HepG2 (cell line): ENCODE data around the gene ZNF773. TPM values are rescaled to one million over a fixed set of nuclear protein-coding genes. Genes with fewer than 3 reads are reported as not detected.

Source experiments
- ATAC-seq: fragments of 200-7000 bp; cut with Tn5 transposase; 3 replicates; pipeline ENCODE4 v1.9.1; 2020; ENCODE audit warnings: mild to moderate bottlenecking, moderate library complexity
- BruUV-seq: library from RNA; stranded (reverse); fragments of 400-500 nt; replicated peaks from 2 replicates; lab custom pipeline; 2021; lab: Mats Ljungman, UMichigan
- CTCF ChIA-PET: fragments of 300-600 bp; formaldehyde crosslinking; extraction: SDS; loops from one replicate; lab custom pipeline; 2021; ENCODE audit warnings: low total read pairs, inconsistent platforms, low intra/inter-chr PET ratio; lab: Yijun Ruan, JAX
- POLR2A ChIA-PET: fragments of 350-600 bp; sonication (Branson Sonifier 250); formaldehyde crosslinking; loops from one replicate; lab custom pipeline; 2020; ENCODE audit warnings: antibody characterized with exemption, inconsistent platforms; lab: Yijun Ruan, JAX
- DNase-seq: peaks from one replicate; pipeline ENCODE4 v3.0.0-alpha.2; 2015; ENCODE audit warnings: low spot score
- FAIRE-seq: peaks from 3 replicates; lab custom pipeline; 2011; peaks lifted over from hg19 to GRCh38; lab: Jason Lieb, UNC
- H2AFZ ChIP-seq: one replicate; pipeline ENCODE4 v1.6.1; 2011; ENCODE audit warnings: low read length, inconsistent platforms
- H3K27ac ChIP-seq: fragments of 300-600 bp; 3 replicates; pipeline ENCODE4 v1.8.0; 2011; ENCODE audit warnings: mixed run types, mild to moderate bottlenecking, mixed read lengths, low read length, inconsistent platforms; ENCODE audit not compliant: insufficient read depth; ENCODE audit errors: extremely low read length
- H3K27me3 ChIP-seq, 2 experiments: fragments of 200-600 bp in 1 of 2; 2 replicates in 1 of 2; 3 replicates in 1 of 2; pipeline versions ENCODE4 v1.6.0 to v1.8.0; 2011; ENCODE audit warnings: low read length in 2 of 2, mild to moderate bottlenecking in 2 of 2, moderate library complexity in 2 of 2, inconsistent platforms in 1 of 2; ENCODE audit not compliant: insufficient read depth in 2 of 2, control insufficient read depth in 1 of 2
- H3K36me3 ChIP-seq, 2 experiments: fragments of 200-600 bp in 1 of 2; replicated peaks in 1 of 2; 2 replicates in 1 of 2; 3 replicates in 1 of 2; pipeline versions ENCODE4 v1.5.1 to v1.8.0; 2011; ENCODE audit warnings: low read length in 2 of 2, inconsistent platforms in 1 of 2; ENCODE audit not compliant: insufficient read depth in 2 of 2, control insufficient read depth in 1 of 2
- H3K4me1 ChIP-seq: 2 replicates; pipeline ENCODE4 v1.5.1; 2012; ENCODE audit warnings: low read length, inconsistent platforms; ENCODE audit not compliant: insufficient read depth
- H3K4me2 ChIP-seq: 2 replicates; pipeline ENCODE4 v1.6.0; 2011; ENCODE audit warnings: low read depth, low read length, inconsistent platforms
- H3K4me3 ChIP-seq, 3 experiments: fragments of 200-600 bp in 1 of 3; sonication (generic), shearing (Covaris generic) in 1 of 3; replicated peaks in 1 of 3; 2 replicates each; pipeline ENCODE4 v1.5.1; 2011 to 2016; ENCODE audit warnings: low read length in 3 of 3, inconsistent platforms in 2 of 3, low read depth in 2 of 3, mild to moderate bottlenecking in 2 of 3, control low read depth in 1 of 3, mixed read lengths in 1 of 3; ENCODE audit not compliant: insufficient read depth in 1 of 3
- H3K79me2 ChIP-seq: one replicate; pipeline ENCODE4 v1.6.1; 2011; ENCODE audit warnings: low read length, inconsistent platforms; ENCODE audit not compliant: insufficient read depth
- H3K9ac ChIP-seq: 2 replicates; pipeline ENCODE4 v1.6.0; 2011; ENCODE audit warnings: mild to moderate bottlenecking, low read depth, low read length, inconsistent platforms; ENCODE audit not compliant: insufficient read depth
- H3K9me3 ChIP-seq: 2 replicates; pipeline ENCODE4 v1.5.1; 2012; ENCODE audit warnings: mild to moderate bottlenecking, low read length
- H4K20me1 ChIP-seq: 2 replicates; pipeline ENCODE4 v1.6.0; 2011; ENCODE audit warnings: inconsistent platforms, mild to moderate bottlenecking, low read length, moderate library complexity; ENCODE audit not compliant: insufficient read depth
- AKAP8 ChIP-seq: sonication (generic); formaldehyde crosslinking; IDR thresholded peaks from 2 replicates; pipeline ENCODE4 v1.5.1; 2020; ENCODE audit warnings: mild to moderate bottlenecking, missing genetic modification reagents
- ASH2L ChIP-seq: fragments of 300-600, 200-600 bp; sonication (generic); IDR thresholded peaks from 2 replicates; pipeline ENCODE4 v1.7.0; 2017; ENCODE audit warnings: low read depth, mild to moderate bottlenecking, moderate library complexity, mixed read lengths, low read length; ENCODE audit not compliant: insufficient read length
- CREB1 ChIP-seq, 2 experiments: fragments of 450-650 bp in 1 of 2; IDR thresholded peaks; 2 replicates each; pipeline ENCODE4 v1.6.1; 2016 to 2017; ENCODE audit warnings: control low read depth in 1 of 2, mild to moderate bottlenecking in 1 of 2, missing compliant biosample characterization in 1 of 2, missing genetic modification characterization in 1 of 2
- ELF3 ChIP-seq: IDR thresholded peaks from 2 replicates; pipeline ENCODE4 v1.6.1; 2016; ENCODE audit warnings: missing genetic modification reagents, missing compliant biosample characterization
- MAFK ChIP-seq, 2 experiments: IDR thresholded peaks in 1 of 2; conservative IDR thresholded peaks in 1 of 2; 2 replicates each; pipeline ENCODE4 v1.6.1; 2011; ENCODE audit warnings: improper control_type of control experiment in 2 of 2, low read length in 2 of 2
- NFE2L2 ChIP-seq: fragments of 150-350 bp; IDR thresholded peaks from 2 replicates; pipeline ENCODE4 v1.6.1; 2014; ENCODE audit warnings: low read length
- ZFP41 ChIP-seq: sonication (generic); formaldehyde crosslinking; IDR thresholded peaks from 2 replicates; pipeline ENCODE4 v1.4.0; 2020; ENCODE audit warnings: mild to moderate bottlenecking, missing genetic modification reagents, borderline replicate concordance
- ZNF232 ChIP-seq: sonication (generic); formaldehyde crosslinking; IDR thresholded peaks from 2 replicates; pipeline ENCODE4 v1.4.0; 2020; ENCODE audit warnings: missing genetic modification reagents, borderline replicate concordance
- ZNF251 ChIP-seq: sonication (generic); formaldehyde crosslinking; IDR thresholded peaks from 2 replicates; pipeline ENCODE4 v1.9.0; 2021; ENCODE audit warnings: mild to moderate bottlenecking, missing genetic modification reagents
- ZNF30 ChIP-seq: sonication (generic); formaldehyde crosslinking; IDR thresholded peaks from 2 replicates; pipeline ENCODE4 v1.5.0; 2020; ENCODE audit warnings: mild to moderate bottlenecking, missing genetic modification reagents
- WGBS: methylation state at CpG from one replicate; pipeline ENCODE4 v1.1.6; 2017; ENCODE audit warnings: low lambda C conversion rate; 5-methylcytosine and 5-hydroxymethylcytosine counted together
- in situ Hi-C: cut with HindIII; loops from 2 replicates; pipeline ENCODE4 v1.10.0; 2017; ENCODE audit warnings: low pct_unique_long_range_greater_than_20kb; ENCODE audit not compliant: extremely low pct_ligation_motif_present
- intact Hi-C: fragments of 100-400 bp; cut with micrococcal nuclease; formaldehyde crosslinking; loops from one replicate; pipeline ENCODE4 v1.10.0; 2022; ENCODE audit not compliant: unreplicated experiment
- polyA plus RNA-seq, 8 experiments: library from polyadenylated mRNA; depleted of rRNA in 3 of 8; stranded (reverse) in 7 of 8; unstranded in 1 of 8; fragments of >200 nt; fragmentation: Illumina TruSeq in 4 of 8; extraction: Trizol in 4 of 8; gene quantifications; 2 replicates each; pipeline versions ENCODE4 v1.2.1 to v1.2.3, GENCODE V29; 2011 to 2016; ENCODE audit warnings: low read depth in 4 of 8, missing spikeins in 1 of 8, mixed read lengths in 1 of 8; ENCODE audit not compliant: insufficient read depth in 1 of 8
- total RNA-seq, 5 experiments: library from RNA; depleted of rRNA; stranded (reverse); fragments of >200 nt; fragmentation: Illumina TruSeq; extraction: Trizol; gene quantifications; 2 replicates each; pipeline ENCODE4 v1.2.3, GENCODE V29; 2016; ENCODE audit warnings: low read depth in 1 of 5
- TF ChIP-seq, protein P1 (sequence below): sonication (generic); formaldehyde crosslinking; IDR thresholded peaks from 2 replicates; pipeline ENCODE4 v1.8.0; 2022; ENCODE audit warnings: mild to moderate bottlenecking, missing genetic modification reagents; ENCODE audit not compliant: insufficient replicate concordance
- TF ChIP-seq, protein P2 (sequence below): sonication (generic); formaldehyde crosslinking; IDR thresholded peaks from 2 replicates; pipeline ENCODE4 v1.4.0; 2020; ENCODE audit warnings: low read depth, mild to moderate bottlenecking, missing genetic modification reagents
- TF ChIP-seq, protein P3 (sequence below): sonication (generic); formaldehyde crosslinking; IDR thresholded peaks from 2 replicates; pipeline ENCODE4 v1.4.0; 2020; ENCODE audit warnings: missing genetic modification reagents, borderline replicate concordance

ZNF773 gene
- total and polyA plus RNA-seq, 2 of the 13 experiments (the other 11 are each of a cell fraction or from before 2014, with no cell fraction given), result 5.7 to 6.7 TPM

DNA sequence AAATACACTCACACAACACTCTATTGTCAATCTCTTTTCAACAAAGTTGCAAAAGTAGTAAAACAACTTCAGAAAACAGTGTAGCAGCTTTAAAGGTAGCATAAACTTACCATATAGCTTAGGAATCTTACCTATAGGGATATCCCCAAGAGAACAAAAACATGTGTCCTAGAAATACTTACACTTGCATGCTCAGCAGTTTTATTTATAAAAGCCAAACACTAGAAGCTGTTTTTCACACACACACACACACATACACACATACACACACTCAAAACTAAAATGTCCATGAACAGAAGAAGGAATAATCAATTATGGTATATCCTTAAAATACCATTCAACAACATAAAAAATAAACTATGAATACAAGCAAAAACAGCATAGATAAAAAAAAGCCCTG, 11.7 kb downstream of the ZNF773 start:
- DNase-seq (no peak), ATAC-seq (no peak), FAIRE-seq (no peak)
- H3K79me2 ChIP-seq, result no peaks in the 10 kb centered on the region
- no peaks in the 10 kb centered on the region for H4K20me1 ChIP-seq
- in situ Hi-C loops, result no loop called here
- BruUV-seq, result no TSS peak
- no peak overlapping the region for H3K4me3 ChIP-seq
- ChIA-PET POLR2A (no interaction called here), CTCF (no interaction called here)
- H3K27ac ChIP-seq, result no peak overlapping the region
- H3K9ac ChIP-seq, result no peak overlapping the region
- H3K9me3 ChIP-seq, result peaks cover 41% of the 10 kb centered on the region
- no peak overlapping the region for H3K4me2 ChIP-seq
- H3K27me3 ChIP-seq, result no peaks in the 10 kb centered on the region
- TF ChIP-seq NFE2L2 (no peak), MAFK (conservative IDR thresholded peaks at IDR 0.05 in 1 of 2, IDR thresholded peaks at IDR 0.05 in 1 of 2; ENCODE audit: low read length in 2 of 2) (peak in 1 of 2 experiments; percentile 51; a peak in 2 of 4 replicates), ZNF30 (CRISPR knock-in tag) (no peak), ZFP41 (CRISPR knock-in tag) (no peak)
- TF ChIP-seq, protein P1, sequence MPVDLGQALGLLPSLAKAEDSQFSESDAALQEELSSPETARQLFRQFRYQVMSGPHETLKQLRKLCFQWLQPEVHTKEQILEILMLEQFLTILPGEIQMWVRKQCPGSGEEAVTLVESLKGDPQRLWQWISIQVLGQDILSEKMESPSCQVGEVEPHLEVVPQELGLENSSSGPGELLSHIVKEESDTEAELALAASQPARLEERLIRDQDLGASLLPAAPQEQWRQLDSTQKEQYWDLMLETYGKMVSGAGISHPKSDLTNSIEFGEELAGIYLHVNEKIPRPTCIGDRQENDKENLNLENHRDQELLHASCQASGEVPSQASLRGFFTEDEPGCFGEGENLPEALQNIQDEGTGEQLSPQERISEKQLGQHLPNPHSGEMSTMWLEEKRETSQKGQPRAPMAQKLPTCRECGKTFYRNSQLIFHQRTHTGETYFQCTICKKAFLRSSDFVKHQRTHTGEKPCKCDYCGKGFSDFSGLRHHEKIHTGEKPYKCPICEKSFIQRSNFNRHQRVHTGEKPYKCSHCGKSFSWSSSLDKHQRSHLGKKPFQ (CRISPR knock-in tag), result no peak
- H3K36me3 ChIP-seq, result peaks cover 3 to 11% of the 10 kb centered on the region in 2 experiments; a peak in 4 of 5 replicates
- H3K4me1 ChIP-seq, result no peaks in the 10 kb centered on the region
- intact Hi-C loops, result no loop called here
- no peak overlapping the region for H2AFZ ChIP-seq

DNA sequence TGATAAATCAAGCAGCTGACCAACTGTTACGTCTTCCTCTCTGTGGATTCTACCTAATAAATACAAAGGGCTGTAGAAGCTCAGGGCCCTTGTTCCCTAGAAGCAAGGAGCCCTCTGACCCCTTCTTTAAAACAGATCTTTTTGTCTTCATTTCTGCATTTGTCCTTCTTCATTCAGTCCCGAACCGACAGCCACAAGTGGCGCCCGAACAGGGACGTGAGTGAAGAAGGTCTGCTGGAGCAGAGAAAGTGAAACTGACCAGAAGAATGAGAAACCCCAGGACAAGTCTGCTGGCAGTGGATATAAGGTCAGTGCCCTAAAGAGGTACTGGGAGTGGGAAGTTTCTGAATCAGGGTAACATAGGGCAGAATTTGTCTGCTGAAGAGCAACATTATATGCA, 13.1 kb downstream of the ZNF773 start:
- H3K9me3 ChIP-seq, result peaks cover 41% of the 10 kb centered on the region
- in situ Hi-C loops (no loop called here), intact Hi-C loops (no loop called here)
- no TSS peak for BruUV-seq
- H3K4me1 ChIP-seq, result no peaks in the 10 kb centered on the region
- no peak for FAIRE-seq
- H3K36me3 ChIP-seq, result no peaks in the 10 kb centered on the region
- H4K20me1 ChIP-seq, result no peaks in the 10 kb centered on the region
- no peak overlapping the region for H3K9ac ChIP-seq
- no peak overlapping the region for H3K4me2 ChIP-seq
- H2AFZ ChIP-seq, result no peak overlapping the region
- POLR2A ChIA-PET, result no interaction called here
- H3K4me3 ChIP-seq, result no peak overlapping the region
- 98% methylated on average over 6 of the region's 6 CpGs for WGBS
- H3K79me2 ChIP-seq, result no peaks in the 10 kb centered on the region
- no peak for DNase-seq
- CTCF ChIA-PET, result no interaction called here
- H3K27me3 ChIP-seq, result no peaks in the 10 kb centered on the region
- ATAC-seq, result no peak
- no peak overlapping the region for H3K27ac ChIP-seq
- TF ChIP-seq ZNF232 (no peak), ASH2L (no peak), ELF3 (CRISPR knock-in tag) (no peak), AKAP8 (CRISPR knock-in tag) (no peak), CREB1 (IDR thresholded peaks at IDR 0.05) (no peak), CREB1 (CRISPR knock-in tag; IDR thresholded peaks at IDR 0.05) (no peak), ZNF251 (no peak)
- TF ChIP-seq, protein P2, sequence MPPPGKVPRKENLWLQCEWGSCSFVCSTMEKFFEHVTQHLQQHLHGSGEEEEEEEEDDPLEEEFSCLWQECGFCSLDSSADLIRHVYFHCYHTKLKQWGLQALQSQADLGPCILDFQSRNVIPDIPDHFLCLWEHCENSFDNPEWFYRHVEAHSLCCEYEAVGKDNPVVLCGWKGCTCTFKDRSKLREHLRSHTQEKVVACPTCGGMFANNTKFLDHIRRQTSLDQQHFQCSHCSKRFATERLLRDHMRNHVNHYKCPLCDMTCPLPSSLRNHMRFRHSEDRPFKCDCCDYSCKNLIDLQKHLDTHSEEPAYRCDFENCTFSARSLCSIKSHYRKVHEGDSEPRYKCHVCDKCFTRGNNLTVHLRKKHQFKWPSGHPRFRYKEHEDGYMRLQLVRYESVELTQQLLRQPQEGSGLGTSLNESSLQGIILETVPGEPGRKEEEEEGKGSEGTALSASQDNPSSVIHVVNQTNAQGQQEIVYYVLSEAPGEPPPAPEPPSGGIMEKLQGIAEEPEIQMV (CRISPR knock-in tag), result no peak
- TF ChIP-seq, protein P3, sequence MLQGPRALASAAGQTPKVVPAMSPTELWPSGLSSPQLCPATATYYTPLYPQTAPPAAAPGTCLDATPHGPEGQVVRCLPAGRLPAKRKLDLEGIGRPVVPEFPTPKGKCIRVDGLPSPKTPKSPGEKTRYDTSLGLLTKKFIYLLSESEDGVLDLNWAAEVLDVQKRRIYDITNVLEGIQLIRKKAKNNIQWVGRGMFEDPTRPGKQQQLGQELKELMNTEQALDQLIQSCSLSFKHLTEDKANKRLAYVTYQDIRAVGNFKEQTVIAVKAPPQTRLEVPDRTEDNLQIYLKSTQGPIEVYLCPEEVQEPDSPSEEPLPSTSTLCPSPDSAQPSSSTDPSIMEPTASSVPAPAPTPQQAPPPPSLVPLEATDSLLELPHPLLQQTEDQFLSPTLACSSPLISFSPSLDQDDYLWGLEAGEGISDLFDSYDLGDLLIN (CRISPR knock-in tag), result no peak
